B cell (primary cell): ENCODE data around the gene AMELY.

ENCODE experiments used
- EZH2 ChIP-seq: IDR thresholded peaks from 2 replicates; pipeline ENCODE4 v1.6.1; 2012; ENCODE audit warnings: borderline replicate concordance, low read depth, mild to moderate bottlenecking, moderate library complexity, low read length; ENCODE audit not compliant: insufficient read depth, poor library complexity, severe bottlenecking
- TF ChIP-seq, protein P1 (sequence below): fragments of 200-600 bp; IDR thresholded peaks from one replicate; pipeline ENCODE4 v1.8.0; 2022; ENCODE audit warnings: antibody characterized with exemption, mild to moderate bottlenecking

DNA sequence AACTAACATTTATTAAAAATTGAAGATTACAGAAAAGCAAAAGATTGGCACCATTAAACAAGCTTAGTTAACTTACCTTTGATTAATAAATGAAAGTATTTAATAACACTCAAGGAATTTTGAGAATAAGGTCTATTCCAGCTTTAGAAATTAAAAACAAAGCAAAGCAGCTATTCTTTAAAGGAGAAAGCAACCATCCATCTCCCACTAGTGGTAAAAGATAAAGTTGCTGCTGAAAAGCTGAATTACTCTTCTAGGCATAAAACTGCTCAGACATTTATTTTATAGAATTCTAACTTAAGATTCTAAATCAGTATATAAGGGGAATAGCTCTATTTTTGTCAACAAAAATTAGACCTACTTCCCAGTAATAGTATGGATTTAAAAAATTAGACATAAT, 36.1 kb upstream of the AMELY start:
- TF ChIP-seq, protein P1, sequence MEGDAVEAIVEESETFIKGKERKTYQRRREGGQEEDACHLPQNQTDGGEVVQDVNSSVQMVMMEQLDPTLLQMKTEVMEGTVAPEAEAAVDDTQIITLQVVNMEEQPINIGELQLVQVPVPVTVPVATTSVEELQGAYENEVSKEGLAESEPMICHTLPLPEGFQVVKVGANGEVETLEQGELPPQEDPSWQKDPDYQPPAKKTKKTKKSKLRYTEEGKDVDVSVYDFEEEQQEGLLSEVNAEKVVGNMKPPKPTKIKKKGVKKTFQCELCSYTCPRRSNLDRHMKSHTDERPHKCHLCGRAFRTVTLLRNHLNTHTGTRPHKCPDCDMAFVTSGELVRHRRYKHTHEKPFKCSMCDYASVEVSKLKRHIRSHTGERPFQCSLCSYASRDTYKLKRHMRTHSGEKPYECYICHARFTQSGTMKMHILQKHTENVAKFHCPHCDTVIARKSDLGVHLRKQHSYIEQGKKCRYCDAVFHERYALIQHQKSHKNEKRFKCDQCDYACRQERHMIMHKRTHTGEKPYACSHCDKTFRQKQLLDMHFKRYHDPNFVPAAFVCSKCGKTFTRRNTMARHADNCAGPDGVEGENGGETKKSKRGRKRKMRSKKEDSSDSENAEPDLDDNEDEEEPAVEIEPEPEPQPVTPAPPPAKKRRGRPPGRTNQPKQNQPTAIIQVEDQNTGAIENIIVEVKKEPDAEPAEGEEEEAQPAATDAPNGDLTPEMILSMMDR: no peak
- no peak for TF ChIP-seq EZH2
